Stimulated activated effector memory CD8-positive, alpha-beta T cell treated with anti-CD3 and anti-CD28 coated beads, Interleukin-12 subunit alpha, Interleukin-12 subunit beta, amount 100 ng/mL, for 72 hours (primary cell): ENCODE data around the gene EDN2.

ENCODE experiments used
- ATAC-seq: fragments of 150-1000 bp; cut with Tn5 transposase; 2 replicates; pipeline ENCODE4 v1.10.0; 2021
- DNase-seq, 2 donors: peaks; one replicate each; pipeline ENCODE4 v3.0.0; 2021 to 2022; ENCODE audit warnings: low spot score in 2 of 2
- H3K27ac Mint-ChIP-seq: one replicate; pipeline ENCODE4 v1.8.0; 2022; ENCODE audit warnings: mild to moderate bottlenecking, mixed read lengths
- H3K36me3 Mint-ChIP-seq: one replicate; pipeline ENCODE4 v1.8.0; 2022; ENCODE audit warnings: mild to moderate bottlenecking, mixed read lengths
- H3K4me1 Mint-ChIP-seq: one replicate; pipeline ENCODE4 v1.8.0; 2022; ENCODE audit warnings: mixed read lengths
- H3K4me3 Mint-ChIP-seq: one replicate; pipeline ENCODE4 v1.8.0; 2022; ENCODE audit warnings: mild to moderate bottlenecking, mixed read lengths
- H3K9me3 Mint-ChIP-seq: one replicate; pipeline ENCODE4 v1.8.0; 2022; ENCODE audit warnings: mixed read lengths

EDN2 gene

GRCh38 chr1:41473738-41474362 is 10.6 kb downstream of the EDN2 start:
- peak; percentile 27 for ATAC-seq
- no peak overlapping the region for H3K4me3 Mint-ChIP-seq

GRCh38 chr1:41471658-41472057 is 12.8 kb downstream of the EDN2 start:
- no peak overlapping the region for H3K4me3 Mint-ChIP-seq
- no peak for ATAC-seq
- no peaks in the 10 kb centered on the region for H3K4me1 Mint-ChIP-seq
- H3K27ac Mint-ChIP-seq, result no peak overlapping the region
- H3K36me3 Mint-ChIP-seq, result no peaks in the 10 kb centered on the region
- H3K9me3 Mint-ChIP-seq, result no peaks in the 10 kb centered on the region
- DNase-seq, result no peak

More at GRCh38 chr1:41473738-41474362, 10.6 kb downstream of the EDN2 start:
- Mint-ChIP-seq H3K27ac (no peak overlapping the region), H3K4me1 (no peaks in the 10 kb centered on the region), H3K36me3 (no peaks in the 10 kb centered on the region), H3K9me3 (no peaks in the 10 kb centered on the region)
- DNase-seq, result no peak

- DNase-seq (no peak), ATAC-seq (no peak)
- Mint-ChIP-seq H3K27ac (no peak overlapping the region), H3K4me1 (no peaks in the 10 kb centered on the region), H3K9me3 (no peaks in the 10 kb centered on the region), H3K4me3 (no peak overlapping the region), H3K36me3 (no peaks in the 10 kb centered on the region)
Measured at GRCh38 chr1:41469706-41470105, 14.8 kb downstream of the EDN2 start.

- H3K4me3 Mint-ChIP-seq, result no peak overlapping the region
- ATAC-seq (no peak), DNase-seq (no peak)
- H3K4me1 Mint-ChIP-seq, result no peaks in the 10 kb centered on the region
- no peak overlapping the region for H3K27ac Mint-ChIP-seq
- H3K9me3 Mint-ChIP-seq, result no peaks in the 10 kb centered on the region
- no peaks in the 10 kb centered on the region for H3K36me3 Mint-ChIP-seq
Measured at GRCh38 chr1:41468122-41468762, 16.2 kb downstream of the EDN2 start.

GRCh38 chr1:41467673-41468072 is 16.8 kb downstream of the EDN2 start:
- Mint-ChIP-seq H3K4me1 (no peaks in the 10 kb centered on the region), H3K27ac (no peak overlapping the region), H3K36me3 (no peaks in the 10 kb centered on the region), H3K9me3 (no peaks in the 10 kb centered on the region), H3K4me3 (no peak overlapping the region)
- ATAC-seq (no peak), DNase-seq (no peak)

- DNase-seq (no peak), ATAC-seq (no peak)
- no peaks in the 10 kb centered on the region for H3K4me1 Mint-ChIP-seq
- H3K36me3 Mint-ChIP-seq, result no peaks in the 10 kb centered on the region
- H3K27ac Mint-ChIP-seq, result no peak overlapping the region
- H3K9me3 Mint-ChIP-seq, result no peaks in the 10 kb centered on the region
- H3K4me3 Mint-ChIP-seq, result no peak overlapping the region
Measured at GRCh38 chr1:41466146-41466545, 18.3 kb downstream of the EDN2 start.

GRCh38 chr1:41465741-41466140 is 18.7 kb downstream of the EDN2 start:
- Mint-ChIP-seq H3K4me1 (no peaks in the 10 kb centered on the region), H3K9me3 (no peaks in the 10 kb centered on the region), H3K4me3 (no peak overlapping the region), H3K27ac (no peak overlapping the region), H3K36me3 (no peaks in the 10 kb centered on the region)
- ATAC-seq (no peak), DNase-seq (no peak)

- DNase-seq, result no peak
- Mint-ChIP-seq H3K36me3 (no peaks in the 10 kb centered on the region), H3K9me3 (no peaks in the 10 kb centered on the region), H3K4me3 (no peak overlapping the region), H3K27ac (no peak overlapping the region), H3K4me1 (no peaks in the 10 kb centered on the region)
- no peak for ATAC-seq
Measured at GRCh38 chr1:41464885-41465284, 19.6 kb downstream of the EDN2 start.

GRCh38 chr1:41463516-41463915 is 21.0 kb downstream of the EDN2 start:
- H3K4me1 Mint-ChIP-seq, result no peaks in the 10 kb centered on the region
- no peaks in the 10 kb centered on the region for H3K36me3 Mint-ChIP-seq
- H3K9me3 Mint-ChIP-seq, result no peaks in the 10 kb centered on the region
- no peak overlapping the region for H3K27ac Mint-ChIP-seq
- DNase-seq (no peak), ATAC-seq (no peak)
- H3K4me3 Mint-ChIP-seq, result no peak overlapping the region

GRCh38 chr1:41462680-41463004 is 21.8 kb downstream of the EDN2 start:
- H3K9me3 Mint-ChIP-seq, result no peaks in the 10 kb centered on the region
- H3K4me3 Mint-ChIP-seq, result no peak overlapping the region
- no peaks in the 10 kb centered on the region for H3K4me1 Mint-ChIP-seq
- no peaks in the 10 kb centered on the region for H3K36me3 Mint-ChIP-seq
- ATAC-seq, result no peak
- H3K27ac Mint-ChIP-seq, result no peak overlapping the region
- no peak for DNase-seq

- DNase-seq, result no peak
- H3K9me3 Mint-ChIP-seq, result no peaks in the 10 kb centered on the region
Measured at GRCh38 chr1:41461790-41462679, 22.4 kb downstream of the EDN2 start.

GRCh38 chr1:41456847-41457540 is 27.5 kb downstream of the EDN2 start:
- no peaks in the 10 kb centered on the region for H3K36me3 Mint-ChIP-seq
- H3K9me3 Mint-ChIP-seq, result no peaks in the 10 kb centered on the region
- H3K27ac Mint-ChIP-seq, result no peak overlapping the region
- no peak for ATAC-seq
- no peak for DNase-seq
- no peaks in the 10 kb centered on the region for H3K4me1 Mint-ChIP-seq
- no peak overlapping the region for H3K4me3 Mint-ChIP-seq

More at GRCh38 chr1:41461790-41462679, 22.4 kb downstream of the EDN2 start:
- Mint-ChIP-seq H3K4me3 (no peak overlapping the region), H3K36me3 (no peaks in the 10 kb centered on the region), H3K4me1 (no peaks in the 10 kb centered on the region), H3K27ac (no peak overlapping the region)
- no peak for ATAC-seq

GRCh38 chr1:41455479-41456332 is 28.8 kb downstream of the EDN2 start:
- Mint-ChIP-seq H3K27ac (no peak overlapping the region), H3K36me3 (no peaks in the 10 kb centered on the region), H3K4me3 (no peak overlapping the region), H3K9me3 (no peaks in the 10 kb centered on the region), H3K4me1 (no peaks in the 10 kb centered on the region)
- DNase-seq (no peak), ATAC-seq (peak; percentile 6)

GRCh38 chr1:41454406-41454805 is 30.1 kb downstream of the EDN2 start:
- Mint-ChIP-seq H3K36me3 (no peaks in the 10 kb centered on the region), H3K9me3 (no peaks in the 10 kb centered on the region), H3K4me1 (no peaks in the 10 kb centered on the region), H3K4me3 (no peak overlapping the region), H3K27ac (no peak overlapping the region)
- ATAC-seq (no peak), DNase-seq (no peak)
